Midbrain (tissue), 1 donor: Measurements from ENCODE around the gene OR5AS1.
"Not testable (repeated sequence)": the region's sequence is repeated elsewhere in the genome, so short reads cannot be mapped to it uniquely, and the experiment has no call there.

Source experiments
- DNase-seq: peaks from one replicate; lab custom pipeline; 2025; lab: John Stamatoyannopoulos, UW

OR5AS1 gene

GRCh38 chr11:56027354-56027753, at the start of gene OR5AS1:
OR5AS1 (plus strand) TSS chr11:56027654; CDS start chr11:56030419, 2,765 bp downstream.
- no peak for DNase-seq

- DNase-seq = no peak
Observed at GRCh38 chr11:55994525-55994924, 32.9 kb upstream of the OR5AS1 start, which contains the start of gene OR5F1. OR5F1 (minus strand) TSS chr11:55994625; CDS start chr11:55994625, 0 bp downstream.

- DNase-seq = no peak
Observed at GRCh38 chr11:56010716-56011115, 16.7 kb upstream of the OR5AS1 start.

- no peak for DNase-seq
Observed at GRCh38 chr11:56013805-56014204, 13.6 kb upstream of the OR5AS1 start.

GRCh38 chr11:56045538-56045937, 18.1 kb downstream of the OR5AS1 start:
- DNase-seq = no peak

- DNase-seq = no peak
Observed at GRCh38 chr11:56048480-56048879, 21.0 kb downstream of the OR5AS1 start.

- DNase-seq = no peak
Observed at GRCh38 chr11:56049487-56049886, 22.0 kb downstream of the OR5AS1 start.

- DNase-seq = not testable (repeated sequence)
Observed at GRCh38 chr11:56056366-56056765, 28.9 kb downstream of the OR5AS1 start.

GRCh38 chr11:56057661-56058237, 30.3 kb downstream of the OR5AS1 start:
- not testable (repeated sequence) for DNase-seq

GRCh38 chr11:56058260-56058780, 30.9 kb downstream of the OR5AS1 start:
- DNase-seq = not testable (repeated sequence)

- no peak for DNase-seq
Observed at GRCh38 chr11:56066980-56067379, 39.5 kb downstream of the OR5AS1 start.
